ENCODE results near the gene PLB1.
A peak's percentile ranks its signal among the peaks of the same experiment; 100 is the strongest.
"Not testable (repeated sequence)": the region's sequence is repeated elsewhere in the genome, so short reads cannot be mapped to it uniquely, and the experiment has no call there.

PLB1 gene

GRCh38 chr2:28545590-28546200 lies 49.8 kb downstream of the PLB1 start:
- Histone ChIP-seq H3K9me3 (ENCODE audit: control insufficient read depth, low read length) (no peaks in the 10 kb centered on the region), H2AFZ (peak overlapping the region; percentile 88), H3K9ac (no peak overlapping the region), H3K4me1 (peaks cover 35% of the 10 kb centered on the region), H3K27ac (peak overlapping the region; percentile 40), H3K79me2 (no peaks in the 10 kb centered on the region), H3K4me3 (ENCODE audit: low read depth, low read length) (no peak overlapping the region), H3K36me3 (ENCODE audit: control insufficient read depth, insufficient read depth, low read length) (no peaks in the 10 kb centered on the region), H3K4me2 (ENCODE audit: low read length) (peak overlapping the region; percentile 14), H3K27me3 (ENCODE audit: control insufficient read depth, insufficient read depth, low read length) (no peaks in the 10 kb centered on the region)
- TF ChIP-seq CTCF (IDR thresholded peaks at IDR 0.05), result no peak

GRCh38 chr2:28546242-28546641 lies 50.4 kb downstream of the PLB1 start:
- no peaks in the 10 kb centered on the region for H3K79me2 ChIP-seq
- H3K9me3 ChIP-seq (ENCODE audit: control insufficient read depth, low read length), result no peaks in the 10 kb centered on the region
- peaks cover 35% of the 10 kb centered on the region for H3K4me1 ChIP-seq
- no peak overlapping the region for H3K9ac ChIP-seq
- no peak overlapping the region for H3K4me3 ChIP-seq (ENCODE audit: low read depth, low read length)
- peak overlapping the region; percentile 14 for H3K4me2 ChIP-seq (ENCODE audit: low read length)
- H3K27me3 ChIP-seq (ENCODE audit: control insufficient read depth, insufficient read depth, low read length), result no peaks in the 10 kb centered on the region
- H2AFZ ChIP-seq, result peak overlapping the region; percentile 71
- peak overlapping the region; percentile 40 for H3K27ac ChIP-seq
- TF ChIP-seq CTCF (IDR thresholded peaks at IDR 0.05), result no peak
- H3K36me3 ChIP-seq (ENCODE audit: control insufficient read depth, insufficient read depth, low read length), result no peaks in the 10 kb centered on the region

- Histone ChIP-seq H3K36me3 (ENCODE audit: control insufficient read depth, insufficient read depth, low read length) (no peaks in the 10 kb centered on the region), H3K4me3 (ENCODE audit: low read depth, low read length) (no peak overlapping the region), H3K4me1 (peaks cover 35% of the 10 kb centered on the region), H3K27ac (peak overlapping the region; percentile 36), H3K4me2 (ENCODE audit: low read length) (no peak overlapping the region), H3K9me3 (ENCODE audit: control insufficient read depth, low read length) (no peaks in the 10 kb centered on the region), H3K79me2 (no peaks in the 10 kb centered on the region), H3K9ac (no peak overlapping the region), H3K27me3 (ENCODE audit: control insufficient read depth, insufficient read depth, low read length) (no peaks in the 10 kb centered on the region), H2AFZ (peak overlapping the region; percentile 48)
- no peak for TF ChIP-seq CTCF (IDR thresholded peaks at IDR 0.05)
Observed at GRCh38 chr2:28547223-28547860, 51.5 kb downstream of the PLB1 start.

- Histone ChIP-seq H3K36me3 (ENCODE audit: control insufficient read depth, insufficient read depth, low read length) (no peaks in the 10 kb centered on the region), H3K4me2 (ENCODE audit: low read length) (no peak overlapping the region), H3K79me2 (no peaks in the 10 kb centered on the region), H3K4me1 (peaks cover 35% of the 10 kb centered on the region), H3K27ac (no peak overlapping the region), H3K4me3 (ENCODE audit: low read depth, low read length) (no peak overlapping the region), H3K9ac (no peak overlapping the region), H3K9me3 (ENCODE audit: control insufficient read depth, low read length) (no peaks in the 10 kb centered on the region), H3K27me3 (ENCODE audit: control insufficient read depth, insufficient read depth, low read length) (no peaks in the 10 kb centered on the region), H2AFZ (no peak overlapping the region)
- TF ChIP-seq CTCF (IDR thresholded peaks at IDR 0.05), result no peak
Observed at GRCh38 chr2:28547906-28548600, 52.2 kb downstream of the PLB1 start.

GRCh38 chr2:28550345-28550744 lies 54.5 kb downstream of the PLB1 start:
- not testable (repeated sequence) for H3K9ac ChIP-seq; H3K4me3 ChIP-seq (ENCODE audit: low read depth, low read length); H3K27me3 ChIP-seq (ENCODE audit: control insufficient read depth, insufficient read depth, low read length); H3K36me3 ChIP-seq (ENCODE audit: control insufficient read depth, insufficient read depth, low read length); H3K79me2 ChIP-seq; H3K9me3 ChIP-seq (ENCODE audit: control insufficient read depth, low read length); H3K4me2 ChIP-seq (ENCODE audit: low read length); H3K27ac ChIP-seq; H2AFZ ChIP-seq
- H3K4me1 ChIP-seq, result peaks cover 20% of the 10 kb centered on the region

Data from parathyroid adenoma (tissue), 2 donors.